NCI-H510A treated with DMSO at 0.1 percent for 48 hours (cell line): ENCODE data around the gene NFAM1.

Experiments used
- DNase-seq: peaks from one replicate; lab custom pipeline; 2025; lab: John Stamatoyannopoulos, UW

NFAM1 gene

GRCh38 chr22:42414565-42415303, 17.5 kb downstream of the NFAM1 start:
- no peak for DNase-seq

GRCh38 chr22:42414021-42414420, 18.2 kb downstream of the NFAM1 start:
- no peak for DNase-seq

DNA sequence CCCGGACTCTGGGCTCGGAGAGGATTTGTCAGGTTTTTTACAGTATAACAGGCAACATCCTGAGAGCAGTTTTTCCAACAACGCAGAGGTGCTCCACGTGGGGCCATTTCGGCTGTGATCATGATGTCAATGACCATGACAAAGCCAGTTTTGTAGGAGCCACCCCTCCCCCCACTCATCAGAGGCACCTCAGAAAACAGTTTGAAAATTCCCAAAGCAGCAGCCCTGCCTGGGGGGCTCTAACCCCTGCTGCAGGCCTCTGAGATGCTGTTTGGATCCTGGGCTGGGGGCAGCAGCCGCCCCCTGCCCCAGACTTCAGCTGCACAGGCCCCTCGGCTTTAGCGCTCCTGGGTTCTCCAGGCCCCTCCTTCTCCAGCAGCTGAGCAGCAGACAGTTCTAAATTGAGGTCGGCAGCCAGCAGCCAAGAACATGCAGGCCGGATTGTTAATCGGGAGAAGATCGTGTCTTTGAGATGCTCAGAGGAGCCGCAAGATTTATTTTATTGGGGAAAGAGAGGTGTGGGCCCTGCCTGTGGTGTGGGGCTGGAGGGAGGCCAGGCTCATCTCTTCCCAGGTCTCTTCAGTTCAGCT, 19.4 kb downstream of the NFAM1 start:
- DNase-seq = no peak

- no peak for DNase-seq
Measured at GRCh38 chr22:42410708-42411107, 21.5 kb downstream of the NFAM1 start.

DNA sequence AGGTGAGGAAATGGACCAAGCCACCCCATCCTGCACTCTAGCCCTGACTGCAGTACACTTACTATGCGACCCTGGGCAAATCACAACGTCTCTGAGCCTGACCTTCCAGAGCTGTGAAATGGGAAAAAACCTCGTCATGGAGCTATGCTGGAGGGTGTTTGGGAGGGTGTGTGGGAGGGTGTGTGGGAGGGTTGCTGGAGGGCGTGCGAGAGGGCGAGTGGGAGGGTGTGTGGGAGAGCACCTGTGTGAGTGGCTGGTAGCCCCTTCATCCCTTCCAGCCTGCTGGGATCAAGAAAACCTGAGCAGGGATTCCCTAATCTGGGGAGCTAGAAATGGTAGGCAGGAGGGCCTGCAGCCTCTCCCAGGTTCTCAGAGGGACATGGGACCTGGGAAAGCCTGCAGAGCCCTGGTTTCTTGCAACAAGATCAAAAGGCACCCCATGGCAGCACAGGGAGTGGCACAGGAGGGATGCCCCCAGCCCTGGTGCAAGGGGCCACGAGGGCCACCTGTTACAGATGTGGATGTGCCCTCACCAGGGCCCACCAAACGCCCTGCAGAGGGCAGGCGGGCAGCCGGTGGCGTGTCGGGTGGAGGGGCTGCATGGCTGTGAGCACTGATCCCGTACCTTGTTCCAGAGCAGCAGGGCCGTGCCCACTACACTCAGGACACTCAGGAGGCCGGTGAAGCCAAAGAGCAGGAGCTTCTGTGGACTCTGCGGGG, 23.2 kb downstream of the NFAM1 start:
- DNase-seq = no peak

DNA sequence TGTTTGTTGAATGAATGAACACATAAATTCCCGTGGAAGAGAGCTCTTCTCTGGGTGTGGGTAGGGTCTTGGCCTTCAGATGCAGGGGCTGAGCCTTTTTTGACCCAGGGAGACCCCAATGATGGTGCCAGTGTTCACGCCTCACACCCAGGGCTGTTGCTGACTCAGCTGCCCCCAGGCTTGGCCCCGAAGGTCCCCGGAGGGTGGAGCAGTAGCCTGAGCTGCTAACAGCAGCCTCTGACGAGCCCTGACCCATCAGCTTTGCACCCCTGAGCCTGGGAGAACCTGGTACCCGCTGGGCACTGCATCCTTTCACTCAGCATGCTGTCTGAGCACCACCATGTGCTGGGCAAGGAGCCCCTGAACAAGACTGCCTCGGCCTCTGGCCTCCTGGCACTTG, 23.9 kb downstream of the NFAM1 start:
- DNase-seq = no peak

DNA sequence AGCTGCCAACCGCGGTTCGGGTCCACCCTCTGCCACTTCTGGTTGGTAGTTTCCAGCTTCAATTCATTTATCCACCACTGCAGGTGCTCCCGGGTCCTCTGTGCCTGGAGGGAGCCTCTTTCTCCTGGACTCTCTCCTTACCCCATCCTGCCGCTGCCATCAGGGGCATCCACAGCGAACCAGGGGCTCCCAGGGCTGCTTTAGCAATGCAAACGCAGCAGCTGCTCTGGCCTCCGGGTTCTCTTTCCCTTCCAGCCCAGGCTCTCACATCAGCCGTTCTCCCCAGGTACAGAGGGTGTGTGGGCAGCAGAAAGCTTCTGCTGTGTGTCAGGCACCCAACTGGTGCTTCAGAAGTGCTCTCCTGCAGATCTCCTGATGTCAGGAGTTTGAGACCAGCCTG, 27.9 kb downstream of the NFAM1 start:
- no peak for DNase-seq

DNA sequence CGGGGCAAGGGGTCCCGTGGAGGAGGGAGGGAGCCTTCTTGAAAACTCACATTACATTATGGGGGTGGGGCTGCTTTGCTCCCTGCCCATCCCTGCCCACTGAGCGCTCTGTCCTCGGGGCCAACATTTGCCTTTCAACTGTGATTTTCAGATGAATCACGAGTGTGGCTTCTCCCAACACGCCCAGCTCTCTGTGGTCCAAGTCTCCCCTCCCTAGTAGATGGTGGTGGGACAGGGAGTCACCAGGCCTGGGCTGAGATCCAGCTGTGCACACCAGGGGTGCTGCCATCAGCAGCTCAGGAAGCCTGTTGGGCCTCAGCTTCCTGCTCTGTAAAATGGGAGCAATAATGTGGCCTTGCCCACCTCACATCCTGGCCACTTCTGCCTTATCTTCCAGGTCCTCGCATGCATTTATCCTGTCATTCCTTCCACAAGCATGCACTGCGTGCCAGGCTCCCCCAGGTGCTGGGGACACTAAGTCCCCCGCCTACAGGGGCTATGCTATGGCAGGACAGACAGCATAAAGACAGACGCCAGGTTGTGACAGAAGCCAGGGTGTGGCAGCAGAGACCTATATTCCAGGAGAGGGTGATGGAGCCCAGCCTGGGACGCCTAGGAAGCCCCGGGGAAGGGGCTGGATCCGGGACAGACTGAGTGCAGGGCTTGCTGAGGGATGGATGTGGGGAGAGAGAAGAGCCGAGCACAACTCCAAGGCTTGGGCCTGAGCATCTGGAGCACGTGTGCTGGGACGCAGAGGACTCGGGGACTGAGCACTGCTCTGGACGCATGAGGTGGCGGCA, 30.5 kb downstream of the NFAM1 start:
- DNase-seq = no peak

- no peak for DNase-seq
Measured at GRCh38 chr22:42400811-42401534, 31.2 kb downstream of the NFAM1 start.

DNA sequence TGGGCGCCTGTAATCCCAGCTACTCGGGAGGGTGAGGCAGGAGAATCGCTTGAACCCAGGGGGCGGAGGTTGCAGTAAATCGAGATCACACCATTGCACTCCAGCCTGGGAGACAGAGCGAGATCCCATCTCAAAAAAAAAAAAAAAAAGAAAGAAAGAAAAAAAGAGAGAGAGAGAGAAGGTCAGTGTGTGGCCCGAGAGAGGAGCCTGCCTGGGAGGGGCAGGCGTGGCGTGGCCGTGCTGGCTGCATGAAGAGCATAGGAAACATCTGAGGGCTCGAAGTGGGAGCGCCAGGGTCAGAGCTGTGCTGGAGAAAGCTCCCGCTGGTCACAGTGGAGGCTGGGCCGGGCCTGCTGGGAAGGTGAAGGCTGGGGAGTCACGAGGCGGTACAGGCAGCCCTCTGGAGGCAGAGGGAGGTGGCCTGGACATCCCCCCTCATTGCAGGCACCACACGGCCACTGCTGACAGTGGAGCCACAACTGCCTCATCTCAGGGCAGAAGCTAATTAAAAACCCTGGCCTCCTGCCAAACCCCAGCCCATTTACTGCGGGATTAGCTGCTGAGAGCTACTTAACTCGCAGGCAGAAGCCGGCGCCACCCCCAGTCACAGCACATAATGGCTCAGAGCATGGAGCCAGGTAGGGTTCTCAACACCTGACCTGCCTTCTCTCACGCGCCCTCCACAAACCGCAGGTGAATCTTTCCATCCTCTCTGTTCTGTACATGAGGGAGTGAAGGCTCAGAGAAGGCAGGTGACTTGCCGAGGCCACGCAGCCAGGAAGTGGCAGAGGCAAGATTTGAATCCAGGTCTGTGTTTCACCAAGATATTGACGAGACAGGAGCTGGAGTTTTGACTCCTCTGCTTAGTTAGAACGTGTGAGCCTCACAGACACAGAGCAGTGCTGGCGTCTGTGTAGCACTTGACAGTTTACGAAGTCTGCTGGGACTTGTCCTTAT, 32.6 kb downstream of the NFAM1 start:
- peak; percentile 89 for DNase-seq

- DNase-seq = no peak
Measured at GRCh38 chr22:42397332-42398249, 34.6 kb downstream of the NFAM1 start.

GRCh38 chr22:42396621-42397331, 35.4 kb downstream of the NFAM1 start:
- no peak for DNase-seq

DNA sequence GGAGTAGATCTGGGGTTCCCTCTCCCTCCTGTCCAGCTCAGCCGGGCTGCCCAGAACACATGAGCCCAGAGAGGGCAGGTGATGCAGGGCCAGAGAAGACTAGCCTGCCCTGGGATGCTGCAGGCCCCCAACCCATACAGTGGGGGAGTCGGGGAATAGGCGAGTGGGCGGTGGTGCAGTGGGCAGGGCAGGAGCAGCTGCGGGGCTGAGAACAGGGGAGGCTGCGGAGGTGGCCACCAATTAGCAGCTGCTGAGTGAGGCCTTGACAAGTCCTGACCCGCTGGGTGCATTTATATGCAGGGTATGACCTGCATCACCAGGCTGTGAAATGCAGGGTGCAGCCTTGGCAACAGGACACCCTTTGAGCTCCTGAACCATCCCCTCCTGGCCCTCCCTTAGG, 43.1 kb downstream of the NFAM1 start:
- peak; percentile 42 for DNase-seq

- peak; percentile 78 for DNase-seq
Measured at GRCh38 chr22:42388130-42388797, 43.9 kb downstream of the NFAM1 start.

- DNase-seq = no peak
Measured at GRCh38 chr22:42387631-42388030, 44.6 kb downstream of the NFAM1 start.

GRCh38 chr22:42385696-42386095, 46.5 kb downstream of the NFAM1 start:
- DNase-seq = no peak

DNA sequence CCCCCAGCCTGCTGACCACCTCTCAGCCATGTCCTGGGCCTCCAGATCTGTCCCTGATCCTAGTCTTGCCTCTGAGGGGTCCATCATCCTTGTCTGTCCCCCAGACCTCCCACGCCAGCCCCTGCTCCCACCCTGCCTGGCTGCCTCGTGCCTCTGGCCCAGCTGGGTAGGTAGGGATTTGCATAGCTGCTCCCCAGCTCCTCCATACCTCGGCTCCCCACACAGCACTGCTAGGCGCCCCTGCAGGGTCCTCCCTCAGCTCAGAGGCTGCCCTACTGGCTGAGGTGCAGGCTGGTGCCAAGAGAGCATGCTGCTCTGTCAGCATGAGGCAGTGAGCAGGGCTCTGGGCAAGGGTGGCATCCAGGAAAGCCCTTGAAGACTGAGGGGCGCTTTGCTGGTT, 47.7 kb downstream of the NFAM1 start:
- no peak for DNase-seq

- DNase-seq = no peak
Measured at GRCh38 chr22:42383851-42384417, 48.3 kb downstream of the NFAM1 start.
